Inflammatory macrophage treated with lipopolysaccharide for 4 hours (primary cell): ENCODE data around the gene RALGAPA2.

ENCODE experiments used
- DNase-seq: peaks from one replicate; pipeline ENCODE4 v3.0.0-alpha.2; 2020

The RALGAPA2 gene

GRCh38 chr20:20720158-20720557 is 7.7 kb upstream of the RALGAPA2 start:
- DNase-seq, result no peak

DNA sequence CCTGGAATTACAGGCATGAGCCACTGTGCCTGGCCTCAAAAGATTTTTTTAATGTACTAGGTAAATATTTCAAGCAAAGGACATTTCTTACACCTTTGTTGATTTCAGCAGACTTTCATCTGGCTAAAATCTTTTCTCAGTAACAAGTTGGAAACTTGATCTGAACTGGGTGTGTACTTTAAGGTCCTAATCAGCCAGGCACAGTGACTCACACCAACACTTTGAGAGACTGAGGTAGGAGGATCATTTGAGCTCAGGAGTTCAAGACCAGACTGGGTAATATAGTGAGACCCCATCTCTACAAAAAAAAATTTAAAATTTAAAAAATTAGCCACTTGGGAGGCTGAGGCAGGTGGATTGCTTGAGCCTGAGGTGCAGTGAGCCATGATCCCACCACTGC is 7.0 kb upstream of the RALGAPA2 start:
- no peak for DNase-seq

DNA sequence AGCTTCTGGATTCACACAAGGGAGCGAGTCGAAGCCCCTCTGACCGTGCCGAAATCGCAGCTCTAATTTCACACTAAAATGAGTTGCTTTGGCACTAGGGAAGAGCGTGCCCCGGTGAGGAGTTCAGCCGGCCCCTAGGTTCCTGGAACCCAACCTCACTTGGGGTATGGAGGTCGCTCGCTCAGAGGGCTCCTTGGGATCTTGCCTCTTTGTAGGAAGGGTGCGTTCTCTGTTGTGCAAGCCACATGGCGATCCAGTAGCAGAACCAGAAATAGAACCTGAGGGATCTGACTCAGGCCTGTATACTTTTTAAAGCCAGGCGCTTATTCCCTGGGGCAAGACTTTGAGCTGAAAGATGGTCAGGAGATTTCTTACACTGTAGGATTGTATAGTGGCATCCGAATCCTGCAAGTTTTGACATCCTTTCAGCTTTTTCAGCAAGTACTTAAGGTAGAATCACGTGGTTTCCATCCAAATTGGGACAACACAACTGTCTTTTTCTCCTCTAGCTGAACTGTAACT is 861 bp upstream of the RALGAPA2 start:
- DNase-seq, result no peak

- no peak for DNase-seq
Measured at GRCh38 chr20:20712004-20712473, 405 bp downstream of the RALGAPA2 start.

- DNase-seq, result no peak
Measured at GRCh38 chr20:20711413-20711812, 1.0 kb downstream of the RALGAPA2 start.

GRCh38 chr20:20710443-20711315 is 1.8 kb downstream of the RALGAPA2 start:
- DNase-seq, result peak; percentile 33

GRCh38 chr20:20709887-20710286 is 2.6 kb downstream of the RALGAPA2 start:
- DNase-seq, result no peak

DNA sequence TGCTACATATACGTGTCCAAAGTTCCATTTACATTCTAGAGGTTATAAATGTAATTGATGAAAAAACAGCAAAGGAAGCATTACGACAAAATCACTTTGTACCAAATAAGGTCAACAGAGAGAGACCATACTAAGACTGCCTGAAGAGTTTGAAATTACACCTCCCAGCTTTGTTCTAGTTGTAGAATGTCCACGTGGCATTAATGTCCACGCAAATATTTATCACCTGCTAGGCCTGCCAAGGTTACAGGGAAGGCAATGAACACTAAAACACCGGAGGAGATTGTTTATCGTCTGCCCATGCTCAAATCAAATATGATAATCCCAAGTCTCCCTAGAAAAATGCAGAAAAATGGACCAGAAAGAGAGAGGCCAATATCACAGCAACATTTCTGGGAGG is 6.2 kb downstream of the RALGAPA2 start:
- no peak for DNase-seq

- DNase-seq, result no peak
Measured at GRCh38 chr20:20702330-20703245, 9.9 kb downstream of the RALGAPA2 start.

DNA sequence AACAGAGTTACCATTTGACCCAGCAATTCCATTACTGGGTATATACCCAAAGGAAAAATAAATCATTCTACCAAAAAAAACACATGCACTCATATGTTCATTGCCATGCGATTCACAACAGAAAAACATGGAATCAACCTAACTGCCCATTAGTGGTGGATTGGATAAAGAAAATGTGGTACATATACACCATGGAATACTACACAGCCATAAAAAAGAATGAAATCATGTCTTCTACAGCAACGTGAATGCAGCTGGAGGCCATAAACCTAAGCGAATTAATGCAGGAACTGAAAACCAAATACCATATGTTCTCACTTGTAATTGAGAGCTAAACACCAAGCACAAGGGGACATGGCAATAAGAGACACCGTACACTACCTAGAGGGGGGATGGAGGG is 12.5 kb downstream of the RALGAPA2 start:
- no peak for DNase-seq

DNA sequence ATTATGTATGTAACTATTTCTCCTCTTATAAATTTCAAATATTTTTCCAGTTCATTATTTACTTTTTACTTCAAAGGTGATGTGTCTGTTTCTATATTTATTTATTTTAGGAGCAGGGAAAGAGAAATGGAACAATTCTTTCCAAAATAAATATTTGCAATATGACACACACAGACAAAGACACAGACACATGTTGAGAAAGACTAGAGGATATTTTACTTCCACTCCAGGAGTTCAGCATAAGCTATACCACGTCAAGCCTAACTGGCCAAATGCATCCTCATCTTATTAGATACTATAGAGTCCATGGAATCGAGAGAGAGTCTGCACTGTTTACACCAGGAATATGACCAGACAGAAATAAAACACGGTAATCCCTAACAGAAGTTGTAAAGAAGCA is 13.3 kb downstream of the RALGAPA2 start:
- DNase-seq, result no peak

- DNase-seq, result no peak
Measured at GRCh38 chr20:20697325-20697845, 15.1 kb downstream of the RALGAPA2 start.

GRCh38 chr20:20695250-20695816 is 17.1 kb downstream of the RALGAPA2 start:
- DNase-seq, result no peak

- DNase-seq, result no peak
Measured at GRCh38 chr20:20694591-20694990, 17.9 kb downstream of the RALGAPA2 start.

DNA sequence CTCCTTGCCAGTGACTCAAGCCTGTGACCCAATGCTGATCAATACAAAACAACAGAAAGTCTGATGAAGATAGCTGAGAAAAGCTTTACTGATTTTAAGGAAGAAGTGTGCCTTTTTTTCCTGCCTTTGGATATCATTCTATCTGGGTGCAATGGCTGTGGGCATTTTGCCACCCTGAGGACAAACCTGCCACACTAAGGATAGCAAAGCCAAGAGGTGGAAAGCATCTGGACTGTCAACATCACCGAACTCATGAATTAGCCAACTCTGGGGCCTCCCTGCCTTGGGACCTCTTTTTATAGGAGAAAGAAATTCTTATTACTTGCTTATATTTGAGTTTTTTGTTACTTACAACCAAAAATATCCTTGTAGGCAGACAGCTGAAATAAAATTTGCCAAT is 19.9 kb downstream of the RALGAPA2 start:
- no peak for DNase-seq

GRCh38 chr20:20691477-20692235 is 20.8 kb downstream of the RALGAPA2 start:
- DNase-seq, result no peak

DNA sequence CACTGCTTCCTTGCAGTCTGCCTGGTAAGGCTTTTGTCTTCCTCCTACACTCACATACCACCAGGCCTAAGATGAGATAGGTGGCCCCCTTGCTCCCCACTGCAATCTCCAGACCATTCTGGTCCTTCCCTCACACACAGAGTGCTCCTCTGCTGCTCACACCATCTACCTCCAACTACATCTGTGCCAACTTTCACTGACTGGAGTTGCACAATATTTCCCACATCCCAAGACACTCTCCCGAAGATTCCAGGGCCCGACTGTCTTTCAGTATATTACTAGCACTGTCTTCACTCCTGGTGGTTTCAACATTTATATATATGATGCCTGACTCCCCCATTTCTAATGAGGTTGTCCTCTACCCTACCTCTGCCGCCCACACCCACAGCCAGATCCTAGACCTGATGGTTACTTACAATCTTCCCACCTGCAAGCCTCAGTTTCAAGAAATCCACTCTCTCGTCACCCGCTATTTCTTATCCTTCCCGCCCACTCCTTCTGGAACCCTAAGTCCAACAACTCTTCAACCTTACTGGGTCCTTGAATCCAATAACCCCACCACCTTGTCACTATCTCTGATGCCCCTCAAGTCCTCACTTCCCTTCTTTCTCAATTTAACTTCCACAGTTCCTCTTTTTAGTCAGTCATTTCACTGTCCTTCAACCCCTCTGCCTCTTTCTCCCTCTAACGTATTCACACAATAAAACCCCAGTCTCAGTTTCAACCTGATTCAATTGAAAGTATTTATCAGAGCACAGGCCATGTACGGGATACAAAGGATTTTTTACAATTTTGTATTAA is 21.6 kb downstream of the RALGAPA2 start:
- peak; percentile 27 for DNase-seq

DNA sequence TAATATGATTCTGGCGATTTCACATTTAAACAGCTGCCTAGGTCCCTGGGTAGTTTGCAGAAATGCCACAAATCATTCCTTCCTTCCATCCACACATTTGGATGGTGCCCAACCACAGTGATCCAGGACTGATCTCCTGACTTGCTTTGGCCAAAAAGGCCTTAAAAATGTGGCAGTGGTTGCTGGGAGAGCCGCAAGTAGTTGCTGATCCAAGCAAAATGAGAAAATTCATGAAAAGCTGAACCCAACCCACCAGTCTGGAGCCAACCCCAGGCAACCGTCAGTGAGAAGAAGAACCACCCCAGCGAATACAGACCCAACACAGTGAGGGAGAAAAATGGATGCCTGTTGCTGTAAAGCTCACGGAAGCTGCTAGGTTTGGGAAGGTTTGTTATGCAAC is 25.1 kb downstream of the RALGAPA2 start:
- no peak for DNase-seq

GRCh38 chr20:20685635-20686034 is 26.8 kb downstream of the RALGAPA2 start:
- no peak for DNase-seq

- no peak for DNase-seq
Measured at GRCh38 chr20:20683481-20684321, 28.7 kb downstream of the RALGAPA2 start.
